ENCODE measurements around the gene LRRC4C. TPM values are rescaled to one million over a fixed set of nuclear protein-coding genes. Genes with fewer than 3 reads are reported as not detected.

The LRRC4C gene
- total RNA-seq, 4 donors from 2014 or later = 0.19 to 1.1 TPM; not detected in 2

GRCh38 chr11:40271361-40271760, 1188.1 kb downstream of the LRRC4C start:
- 82 to 94% methylated on average over 5 of the region's 5 CpGs for WGBS, 2 donors
- TF ChIP-seq, protein P1, sequence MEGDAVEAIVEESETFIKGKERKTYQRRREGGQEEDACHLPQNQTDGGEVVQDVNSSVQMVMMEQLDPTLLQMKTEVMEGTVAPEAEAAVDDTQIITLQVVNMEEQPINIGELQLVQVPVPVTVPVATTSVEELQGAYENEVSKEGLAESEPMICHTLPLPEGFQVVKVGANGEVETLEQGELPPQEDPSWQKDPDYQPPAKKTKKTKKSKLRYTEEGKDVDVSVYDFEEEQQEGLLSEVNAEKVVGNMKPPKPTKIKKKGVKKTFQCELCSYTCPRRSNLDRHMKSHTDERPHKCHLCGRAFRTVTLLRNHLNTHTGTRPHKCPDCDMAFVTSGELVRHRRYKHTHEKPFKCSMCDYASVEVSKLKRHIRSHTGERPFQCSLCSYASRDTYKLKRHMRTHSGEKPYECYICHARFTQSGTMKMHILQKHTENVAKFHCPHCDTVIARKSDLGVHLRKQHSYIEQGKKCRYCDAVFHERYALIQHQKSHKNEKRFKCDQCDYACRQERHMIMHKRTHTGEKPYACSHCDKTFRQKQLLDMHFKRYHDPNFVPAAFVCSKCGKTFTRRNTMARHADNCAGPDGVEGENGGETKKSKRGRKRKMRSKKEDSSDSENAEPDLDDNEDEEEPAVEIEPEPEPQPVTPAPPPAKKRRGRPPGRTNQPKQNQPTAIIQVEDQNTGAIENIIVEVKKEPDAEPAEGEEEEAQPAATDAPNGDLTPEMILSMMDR (IDR thresholded peaks at IDR 0.05) = no peak
- no peak for TF ChIP-seq POLR2A (IDR thresholded peaks at IDR 0.05)
- DNase-seq (ENCODE audit: low spot score in 2 of 2) = no peak
- intact Hi-C loops (cut with DNase I; ENCODE audit: low total_unique reads) = no loop called here
- H3K4me3 ChIP-seq (ENCODE audit: low read depth, poor library complexity, severe bottlenecking) = no peak overlapping the region

DNA sequence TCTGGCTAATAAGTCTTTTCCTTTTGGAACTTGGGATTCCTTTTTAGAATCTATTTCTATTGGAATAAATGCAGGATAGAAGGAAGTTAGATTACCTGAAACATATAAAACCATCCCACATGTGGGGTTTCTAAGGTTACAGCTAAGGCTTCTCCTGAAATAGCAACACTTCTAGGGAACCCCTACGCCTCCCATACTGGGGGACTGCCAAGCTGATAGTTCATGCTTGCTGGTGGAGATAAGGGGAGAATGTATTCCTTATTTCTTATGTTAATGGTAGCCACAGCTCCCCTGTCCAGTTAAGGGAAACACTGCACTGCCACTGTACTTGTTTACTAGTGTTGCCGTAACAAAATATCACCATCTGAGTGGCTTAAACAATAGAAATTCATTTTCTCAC, 1189.6 kb downstream of the LRRC4C start:
- DNase-seq (ENCODE audit: low spot score in 2 of 2) = no peak
- TF ChIP-seq POLR2A (IDR thresholded peaks at IDR 0.05) = no peak
- TF ChIP-seq, protein P1 (IDR thresholded peaks at IDR 0.05) = no peak
- 78 to 85% methylated on average over 2 of the region's 2 CpGs for WGBS, 2 donors
- no peak overlapping the region for H3K4me3 ChIP-seq (ENCODE audit: low read depth, poor library complexity, severe bottlenecking)
- intact Hi-C loops (cut with DNase I; ENCODE audit: low total_unique reads) = no loop called here

- TF ChIP-seq POLR2A (IDR thresholded peaks at IDR 0.05) = no peak
- TF ChIP-seq, protein P1 (IDR thresholded peaks at IDR 0.05) = no peak
- intact Hi-C loops (cut with DNase I; ENCODE audit: low total_unique reads) = no loop called here
- no peak overlapping the region for H3K4me3 ChIP-seq (ENCODE audit: low read depth, poor library complexity, severe bottlenecking)
- no peak for DNase-seq (ENCODE audit: low spot score in 2 of 2)
- WGBS, 2 donors = 69 to 81% methylated on average over 2 of the region's 2 CpGs
These were observed 1190.9 kb downstream of the LRRC4C start for GRCh38 chr11:40268551-40268950.

GRCh38 chr11:40255457-40255856, 1204.0 kb downstream of the LRRC4C start:
- H3K4me3 ChIP-seq (ENCODE audit: low read depth, poor library complexity, severe bottlenecking) = no peak overlapping the region
- 67 to 80% methylated on average over 1 of the region's 1 CpG for WGBS, 2 donors
- no peak for TF ChIP-seq POLR2A (IDR thresholded peaks at IDR 0.05)
- TF ChIP-seq, protein P1 (IDR thresholded peaks at IDR 0.05) = no peak
- DNase-seq (ENCODE audit: low spot score in 2 of 2) = no peak
- intact Hi-C loops (cut with DNase I; ENCODE audit: low total_unique reads) = no loop called here

- TF ChIP-seq POLR2A (IDR thresholded peaks at IDR 0.05) = no peak
- TF ChIP-seq, protein P1 (IDR thresholded peaks at IDR 0.05) = no peak
- H3K4me3 ChIP-seq (ENCODE audit: low read depth, poor library complexity, severe bottlenecking) = no peak overlapping the region
- intact Hi-C loops (cut with DNase I; ENCODE audit: low total_unique reads) = no loop called here
- no peak for DNase-seq (ENCODE audit: low spot score in 2 of 2)
- WGBS, 2 donors = 45 to 59% methylated on average over 1 of the region's 1 CpG
These were observed 1206.3 kb downstream of the LRRC4C start for GRCh38 chr11:40253166-40253565.

GRCh38 chr11:40252236-40252635, 1207.2 kb downstream of the LRRC4C start:
- 81 to 92% methylated on average over 4 of the region's 4 CpGs for WGBS, 2 donors
- TF ChIP-seq, protein P1 (IDR thresholded peaks at IDR 0.05) = no peak
- TF ChIP-seq POLR2A (IDR thresholded peaks at IDR 0.05) = no peak
- no peak overlapping the region for H3K4me3 ChIP-seq (ENCODE audit: low read depth, poor library complexity, severe bottlenecking)
- intact Hi-C loops (cut with DNase I; ENCODE audit: low total_unique reads) = no loop called here
- DNase-seq (ENCODE audit: low spot score in 2 of 2) = no peak
